Lower leg skin (tissue), 4 donors: ENCODE results near the gene SMPD1. TPM values are rescaled to one million over a fixed set of nuclear protein-coding genes. Genes with fewer than 3 reads are reported as not detected.
A peak's percentile ranks its signal among the peaks of the same experiment; 100 is the strongest.

Experiments used
- DNase-seq, 2 donors: peaks; one replicate each; pipeline ENCODE4 v3.0.0-alpha.2; 2019; ENCODE audit warnings: low spot score in 2 of 2
- H3K4me3 ChIP-seq: fragments of 200-600 bp; sonication (generic); 2 replicates; pipeline ENCODE4 v1.5.1; 2017; ENCODE audit warnings: mild to moderate bottlenecking, low read depth; ENCODE audit not compliant: poor library complexity, severe bottlenecking
- POLR2A ChIP-seq, 2 donors: fragments of 450-650 bp; IDR thresholded peaks; one replicate each; pipeline ENCODE4 v1.6.1; 2016 to 2017; ENCODE audit warnings: antibody characterized with exemption in 2 of 2, mild to moderate bottlenecking in 1 of 2, moderate library complexity in 1 of 2
- WGBS, 2 donors: methylation state at CpG; one replicate each; pipeline ENCODE4 v1.1.5; 2018; 5-methylcytosine and 5-hydroxymethylcytosine counted together
- intact Hi-C: fragments of 100-400 bp; cut with DNase I; formaldehyde crosslinking; loops from one replicate; pipeline ENCODE4 v1.15.0; 2023; ENCODE audit warnings: low total_unique reads
- total RNA-seq, 4 donors: library from RNA; depleted of rRNA; stranded (reverse); fragments of >200 nt; gene quantifications; one replicate each; pipeline ENCODE4 v1.1.0, GENCODE V29; 2016
- TF ChIP-seq, protein P1 (sequence below), 3 donors: fragments of 450-650 bp; IDR thresholded peaks; one replicate each; pipeline ENCODE4 v1.5.1; 2016; ENCODE audit warnings: antibody characterized with exemption in 3 of 3, mild to moderate bottlenecking in 3 of 3, moderate library complexity in 2 of 3

SMPD1 gene
- total RNA-seq, 4 donors from 2014 or later = 49.2 to 91.6 (median 63.6) TPM

DNA sequence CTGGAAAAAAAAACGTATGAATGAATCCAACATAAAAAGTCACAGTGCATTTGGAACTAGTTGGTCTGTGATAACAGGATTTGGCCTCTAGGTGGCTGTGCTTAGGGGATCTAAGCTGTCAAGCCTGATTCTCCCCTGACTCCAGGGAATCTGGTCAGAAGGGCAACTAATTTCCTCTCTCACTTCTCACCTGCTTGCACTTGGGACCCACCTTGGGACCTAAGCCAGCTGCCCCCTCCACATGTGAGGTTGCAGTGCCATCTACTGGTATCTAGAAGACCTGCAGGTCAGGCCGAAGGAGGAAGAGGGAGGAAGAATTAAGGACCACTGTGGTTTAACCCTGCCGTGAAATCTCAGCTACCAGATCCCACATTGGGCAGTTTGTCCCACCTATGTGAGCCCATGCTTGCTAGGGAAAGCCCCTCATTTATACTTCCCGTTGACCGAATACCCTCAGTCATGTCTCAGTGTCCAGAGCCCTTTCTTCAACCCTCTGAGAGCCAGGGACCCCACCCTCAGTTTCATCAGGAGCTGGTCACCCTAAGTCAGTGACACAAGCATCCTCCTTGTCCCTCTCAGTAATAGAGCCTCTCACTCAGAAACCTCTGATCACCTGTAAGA lies 36.8 kb upstream of the SMPD1 start:
- no peak for TF ChIP-seq POLR2A (IDR thresholded peaks at IDR 0.05)
- TF ChIP-seq, protein P1, sequence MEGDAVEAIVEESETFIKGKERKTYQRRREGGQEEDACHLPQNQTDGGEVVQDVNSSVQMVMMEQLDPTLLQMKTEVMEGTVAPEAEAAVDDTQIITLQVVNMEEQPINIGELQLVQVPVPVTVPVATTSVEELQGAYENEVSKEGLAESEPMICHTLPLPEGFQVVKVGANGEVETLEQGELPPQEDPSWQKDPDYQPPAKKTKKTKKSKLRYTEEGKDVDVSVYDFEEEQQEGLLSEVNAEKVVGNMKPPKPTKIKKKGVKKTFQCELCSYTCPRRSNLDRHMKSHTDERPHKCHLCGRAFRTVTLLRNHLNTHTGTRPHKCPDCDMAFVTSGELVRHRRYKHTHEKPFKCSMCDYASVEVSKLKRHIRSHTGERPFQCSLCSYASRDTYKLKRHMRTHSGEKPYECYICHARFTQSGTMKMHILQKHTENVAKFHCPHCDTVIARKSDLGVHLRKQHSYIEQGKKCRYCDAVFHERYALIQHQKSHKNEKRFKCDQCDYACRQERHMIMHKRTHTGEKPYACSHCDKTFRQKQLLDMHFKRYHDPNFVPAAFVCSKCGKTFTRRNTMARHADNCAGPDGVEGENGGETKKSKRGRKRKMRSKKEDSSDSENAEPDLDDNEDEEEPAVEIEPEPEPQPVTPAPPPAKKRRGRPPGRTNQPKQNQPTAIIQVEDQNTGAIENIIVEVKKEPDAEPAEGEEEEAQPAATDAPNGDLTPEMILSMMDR (IDR thresholded peaks at IDR 0.05) = peak in 1 of 3 donors; percentile 11
- DNase-seq = peak in 1 of 2 donors; percentile 25
- WGBS, 2 donors = 7 to 13% methylated on average over 5 of the region's 5 CpGs
- H3K4me3 ChIP-seq = no peak overlapping the region
- intact Hi-C loops = no loop called here

DNA sequence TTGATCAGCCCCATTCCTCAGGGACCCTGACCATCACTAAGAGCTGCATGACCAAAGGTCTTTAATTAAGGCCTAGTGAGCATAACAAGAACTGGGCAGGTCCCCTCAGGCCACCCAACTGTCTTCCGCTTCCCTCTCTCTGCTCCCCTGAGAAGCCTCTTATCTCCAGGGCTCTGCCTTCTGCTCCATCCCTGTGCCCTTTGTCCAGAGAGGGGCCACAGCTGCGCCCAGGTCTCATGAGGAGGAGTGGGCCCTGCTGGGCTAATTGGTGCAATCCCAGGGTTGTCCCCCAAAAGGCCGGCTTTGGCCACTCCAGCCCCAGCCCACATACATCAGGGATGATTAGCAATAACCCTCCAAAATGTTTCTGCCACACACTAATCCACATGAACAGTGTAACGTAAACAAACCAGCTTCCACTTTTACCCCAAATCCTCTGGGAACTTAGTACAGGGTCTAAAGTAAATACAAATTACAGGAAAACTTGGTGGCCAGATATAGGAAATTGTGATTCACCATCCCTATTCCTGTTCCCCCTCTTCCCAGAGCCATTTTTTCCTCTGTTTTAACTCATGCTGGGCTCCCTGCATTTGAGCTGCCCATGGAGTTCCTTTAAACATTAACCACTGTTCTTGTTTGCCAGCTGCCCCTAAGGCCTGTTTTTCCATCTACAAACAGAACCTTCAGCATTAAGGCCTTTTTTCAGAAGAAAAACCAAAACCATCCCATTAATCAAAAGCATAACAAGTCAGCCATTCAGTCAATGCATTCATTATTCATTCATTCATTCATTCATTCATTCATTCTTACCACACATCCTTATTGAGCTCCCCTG lies 35.4 kb upstream of the SMPD1 start:
- intact Hi-C loops = loop anchor here (5.0 kb wide), 1 partner anchor 328 kb away; no protein-coding TSS in a partner anchor

DNA sequence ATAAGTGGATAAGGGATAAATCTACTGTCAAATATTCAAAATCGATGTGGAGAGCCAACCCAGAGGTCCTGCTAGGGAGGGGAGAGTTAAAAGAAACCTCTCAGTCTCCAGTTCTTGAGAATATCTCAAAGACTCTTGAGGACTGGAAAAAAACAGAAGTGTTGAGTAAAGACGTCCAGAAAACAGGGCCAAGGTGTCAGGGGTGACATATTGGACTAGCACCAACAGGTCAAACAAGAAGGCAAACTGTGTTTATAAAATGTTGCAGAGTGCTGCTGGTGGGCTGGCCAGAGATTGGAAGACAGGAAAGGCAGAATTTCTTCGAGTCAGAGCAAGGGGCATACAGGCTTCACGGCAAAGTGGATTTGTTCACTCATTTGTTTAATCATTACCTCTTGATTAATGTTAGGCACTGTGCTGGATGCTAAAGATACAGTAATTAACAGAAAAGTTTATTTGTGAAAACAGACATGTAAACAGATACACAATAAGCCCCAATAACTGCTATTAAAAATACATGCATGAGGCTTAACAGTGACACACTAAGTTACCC lies 33.7 kb upstream of the SMPD1 start:
- DNase-seq = no peak
- TF ChIP-seq POLR2A (IDR thresholded peaks at IDR 0.05) = no peak
- TF ChIP-seq, protein P1 (IDR thresholded peaks at IDR 0.05) = no peak
- H3K4me3 ChIP-seq = no peak overlapping the region
- intact Hi-C loops = loop anchor here (5.0 kb wide), 1 partner anchor 329 kb away; no protein-coding TSS in a partner anchor
- WGBS, 2 donors = 63 to 67% methylated on average over 4 of the region's 4 CpGs

More for the DNA sequence above, 35.4 kb upstream of the SMPD1 start:
- TF ChIP-seq, protein P1 (IDR thresholded peaks at IDR 0.05) = no peak
- TF ChIP-seq POLR2A (IDR thresholded peaks at IDR 0.05) = no peak
- DNase-seq = no peak
- WGBS, 2 donors = 90 to 91% methylated on average over 4 of the region's 4 CpGs
- no peak overlapping the region for H3K4me3 ChIP-seq

DNA sequence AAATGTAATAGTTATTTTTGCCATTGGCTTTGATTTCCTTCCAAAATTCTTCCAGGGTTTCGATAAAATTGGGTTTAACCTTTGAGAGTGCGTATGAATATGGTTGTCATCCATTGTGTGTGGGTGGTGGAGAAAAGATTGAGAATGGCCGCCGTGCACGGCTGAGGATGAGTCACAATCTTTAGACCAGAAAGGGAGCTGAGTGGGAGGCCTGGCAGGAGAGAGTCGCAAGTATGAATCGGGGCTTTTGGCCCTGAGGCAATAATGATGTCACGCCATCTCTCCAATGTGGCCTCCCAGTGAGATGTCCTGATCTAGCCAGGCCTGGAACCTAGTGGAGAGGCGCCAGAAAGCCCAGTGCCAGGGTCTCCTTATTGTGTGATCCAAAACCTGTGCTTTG lies 33.1 kb upstream of the SMPD1 start:
- DNase-seq = peak in 1 of 2 donors; percentile 30
- H3K4me3 ChIP-seq = no peak overlapping the region
- no peak for TF ChIP-seq POLR2A (IDR thresholded peaks at IDR 0.05)
- intact Hi-C loops = loop anchor here (5.0 kb wide), 1 partner anchor 330 kb away; no protein-coding TSS in a partner anchor
- WGBS, 2 donors = 19 to 27% methylated on average over 9 of the region's 9 CpGs

DNA sequence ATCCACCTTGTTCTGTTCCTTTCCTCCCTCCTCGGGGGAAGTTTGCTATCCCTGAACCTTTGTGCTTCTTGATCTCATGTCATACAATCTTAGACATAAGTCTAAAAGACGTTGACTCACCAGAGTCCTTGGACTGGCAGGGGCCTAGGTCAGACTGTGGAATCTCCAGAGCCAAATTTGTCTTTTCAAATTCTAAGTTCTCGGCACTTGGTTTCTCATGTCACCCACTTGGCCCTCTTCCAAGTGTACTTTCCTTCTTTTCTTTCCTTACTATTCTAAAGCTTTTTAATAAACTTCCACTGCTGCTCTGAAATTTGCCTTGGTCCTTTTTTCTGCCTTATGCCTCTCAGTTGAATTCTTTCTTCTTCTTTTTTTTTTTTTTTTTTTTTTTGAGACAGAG lies 30.1 kb upstream of the SMPD1 start:
- intact Hi-C loops = loop anchor here (5.0 kb wide), 1 partner anchor 348 kb away; no protein-coding TSS in a partner anchor
- DNase-seq = no peak
- no peak overlapping the region for H3K4me3 ChIP-seq
- TF ChIP-seq POLR2A (IDR thresholded peaks at IDR 0.05) = no peak
- TF ChIP-seq, protein P1 (IDR thresholded peaks at IDR 0.05) = no peak
- WGBS, 2 donors = 79 to 83% methylated on average over 3 of the region's 3 CpGs
